GM21825 (cell line): ENCODE results near the gene MYO7A.
"Not testable (repeated sequence)": the region's sequence is repeated elsewhere in the genome, so short reads cannot be mapped to it uniquely, and the experiment has no call there.

Experiments used
- ATAC-seq: cut with Tn5 transposase; IDR thresholded peaks from one replicate; pipeline ENCODE4 v1.9.1; 2021; ENCODE audit warnings: mild to moderate bottlenecking, moderate library complexity; ENCODE audit not compliant: unreplicated experiment

The MYO7A gene

GRCh38 chr11:77092382-77092781 lies 35.7 kb upstream of the MYO7A start:
- no peak for ATAC-seq

GRCh38 chr11:77093056-77093891 lies 34.8 kb upstream of the MYO7A start:
- ATAC-seq, result no peak

GRCh38 chr11:77093987-77094840 lies 33.8 kb upstream of the MYO7A start:
- no peak for ATAC-seq

GRCh38 chr11:77094841-77095365 lies 33.1 kb upstream of the MYO7A start:
- no peak for ATAC-seq

GRCh38 chr11:77095551-77096490 lies 32.2 kb upstream of the MYO7A start:
- no peak for ATAC-seq

- ATAC-seq, result no peak
These were observed 31.4 kb upstream of the MYO7A start for GRCh38 chr11:77096591-77097019.

GRCh38 chr11:77097180-77097579 lies 30.9 kb upstream of the MYO7A start:
- ATAC-seq, result not testable (repeated sequence)

GRCh38 chr11:77100166-77101042 lies 27.6 kb upstream of the MYO7A start:
- no peak for ATAC-seq

- no peak for ATAC-seq
These were observed 27.0 kb upstream of the MYO7A start for GRCh38 chr11:77101043-77101537.

- no peak for ATAC-seq
These were observed 25.5 kb upstream of the MYO7A start, which contains the start of gene OMP for GRCh38 chr11:77102246-77103210. TSS of gene OMP (plus strand) at chr11:77102840. CDS start at chr11:77102840, 0 bp downstream.

GRCh38 chr11:77103319-77103718 lies 24.7 kb upstream of the MYO7A start:
- no peak for ATAC-seq

- no peak for ATAC-seq
These were observed 23.3 kb upstream of the MYO7A start for GRCh38 chr11:77104727-77105126.

- no peak for ATAC-seq
These were observed 21.7 kb upstream of the MYO7A start for GRCh38 chr11:77106321-77106720.

- ATAC-seq, result no peak
These were observed 21.3 kb upstream of the MYO7A start for GRCh38 chr11:77106759-77107158.

GRCh38 chr11:77107950-77108349 lies 20.1 kb upstream of the MYO7A start:
- no peak for ATAC-seq

GRCh38 chr11:77108436-77108835 lies 19.6 kb upstream of the MYO7A start:
- no peak for ATAC-seq

GRCh38 chr11:77109236-77110019 lies 18.6 kb upstream of the MYO7A start:
- no peak for ATAC-seq
